IPS-18c (cell line): ENCODE measurements around the gene YY1.

Source experiments
- H3K4me3 ChIP-seq: 2 replicates; pipeline ENCODE4 v1.7.0; 2013; ENCODE audit warnings: low read depth, mild to moderate bottlenecking, low read length, moderate library complexity; ENCODE audit not compliant: insufficient read depth
- H3K9me3 ChIP-seq: one replicate; pipeline ENCODE4 v1.6.1; 2013; ENCODE audit warnings: mild to moderate bottlenecking, low read length, moderate library complexity; ENCODE audit not compliant: control insufficient read depth, insufficient read depth

YY1 gene

GRCh38 chr14:100312877-100313400 is 74.0 kb downstream of the YY1 start:
- Histone ChIP-seq H3K9me3 (no peaks in the 10 kb centered on the region), H3K4me3 (no peak overlapping the region)

GRCh38 chr14:100313464-100314230 is 74.7 kb downstream of the YY1 start:
- H3K9me3 ChIP-seq: no peaks in the 10 kb centered on the region
- H3K4me3 ChIP-seq: no peak overlapping the region

GRCh38 chr14:100314724-100315123 is 75.8 kb downstream of the YY1 start:
- H3K4me3 ChIP-seq: no peak overlapping the region
- H3K9me3 ChIP-seq: no peaks in the 10 kb centered on the region

- H3K4me3 ChIP-seq: no peak overlapping the region
- H3K9me3 ChIP-seq: no peaks in the 10 kb centered on the region
Measured at GRCh38 chr14:100317389-100317788, 78.4 kb downstream of the YY1 start.

GRCh38 chr14:100317912-100318808 is 79.2 kb downstream of the YY1 start:
- no peaks in the 10 kb centered on the region for H3K9me3 ChIP-seq
- H3K4me3 ChIP-seq: no peak overlapping the region

GRCh38 chr14:100320157-100320856 is 81.4 kb downstream of the YY1 start:
- Histone ChIP-seq H3K4me3 (no peak overlapping the region), H3K9me3 (no peaks in the 10 kb centered on the region)

GRCh38 chr14:100321473-100322137 is 82.7 kb downstream of the YY1 start:
- no peaks in the 10 kb centered on the region for H3K9me3 ChIP-seq
- H3K4me3 ChIP-seq: no peak overlapping the region

GRCh38 chr14:100322138-100322957 is 83.4 kb downstream of the YY1 start:
- no peak overlapping the region for H3K4me3 ChIP-seq

GRCh38 chr14:100323121-100323941 is 84.4 kb downstream of the YY1 start, which contains the start of gene SLC25A47:
TSS of gene SLC25A47 (plus strand) at chr14:100323339. CDS start at chr14:100323415, 76 bp downstream.
- H3K9me3 ChIP-seq: no peaks in the 10 kb centered on the region
- no peak within 1 kb of the TSS for H3K4me3 ChIP-seq

More at GRCh38 chr14:100322138-100322957, 83.4 kb downstream of the YY1 start:
- no peaks in the 10 kb centered on the region for H3K9me3 ChIP-seq

- H3K9me3 ChIP-seq: no peaks in the 10 kb centered on the region
- H3K4me3 ChIP-seq: no peak overlapping the region
Measured at GRCh38 chr14:100323942-100324307, 85.0 kb downstream of the YY1 start.

GRCh38 chr14:100325231-100325632 is 86.3 kb downstream of the YY1 start:
- Histone ChIP-seq H3K9me3 (no peaks in the 10 kb centered on the region), H3K4me3 (no peak overlapping the region)

GRCh38 chr14:100325958-100326357 is 87.0 kb downstream of the YY1 start:
- no peak overlapping the region for H3K4me3 ChIP-seq
- peaks cover 2% of the 10 kb centered on the region for H3K9me3 ChIP-seq

- Histone ChIP-seq H3K9me3 (peaks cover 2% of the 10 kb centered on the region), H3K4me3 (no peak overlapping the region)
Measured at GRCh38 chr14:100327128-100327527, 88.2 kb downstream of the YY1 start.

GRCh38 chr14:100328495-100329163 is 89.7 kb downstream of the YY1 start:
- Histone ChIP-seq H3K4me3 (no peak overlapping the region), H3K9me3 (peaks cover 2% of the 10 kb centered on the region)
